HG02610 (cell line): ENCODE data around the gene UBXN10.

Experiments
- ATAC-seq: cut with Tn5 transposase; IDR thresholded peaks from one replicate; pipeline ENCODE4 v1.9.1; 2021; ENCODE audit warnings: mild to moderate bottlenecking, moderate library complexity; ENCODE audit not compliant: unreplicated experiment

UBXN10 gene

GRCh38 chr1:20233394-20233793, 47.5 kb downstream of the UBXN10 start:
- no peak for ATAC-seq

- no peak for ATAC-seq
These were observed 48.0 kb downstream of the UBXN10 start for GRCh38 chr1:20233866-20234265.

- ATAC-seq, result no peak
These were observed 49.1 kb downstream of the UBXN10 start for GRCh38 chr1:20234788-20235535.

- ATAC-seq, result no peak
These were observed 51.8 kb downstream of the UBXN10 start for GRCh38 chr1:20237646-20238045.

GRCh38 chr1:20240012-20240411, 54.1 kb downstream of the UBXN10 start:
- ATAC-seq, result no peak

GRCh38 chr1:20242890-20243479, 57.1 kb downstream of the UBXN10 start:
- ATAC-seq, result no peak
